NOMO-1 treated with DMSO at 0.1 percent for 48 hours (cell line): ENCODE results near the gene HUS1.
"Not testable (repeated sequence)": the region's sequence is repeated elsewhere in the genome, so short reads cannot be mapped to it uniquely, and the experiment has no call there.

Experiments
- DNase-seq: peaks from one replicate; lab custom pipeline; 2025; ENCODE audit not compliant: unreplicated experiment; lab: John Stamatoyannopoulos, UW

HUS1 gene

GRCh38 chr7:47931005-47932004 is 48.1 kb downstream of the HUS1 start:
- no peak for DNase-seq

- no peak for DNase-seq
Observed at GRCh38 chr7:47924266-47924665, 55.1 kb downstream of the HUS1 start.

DNA sequence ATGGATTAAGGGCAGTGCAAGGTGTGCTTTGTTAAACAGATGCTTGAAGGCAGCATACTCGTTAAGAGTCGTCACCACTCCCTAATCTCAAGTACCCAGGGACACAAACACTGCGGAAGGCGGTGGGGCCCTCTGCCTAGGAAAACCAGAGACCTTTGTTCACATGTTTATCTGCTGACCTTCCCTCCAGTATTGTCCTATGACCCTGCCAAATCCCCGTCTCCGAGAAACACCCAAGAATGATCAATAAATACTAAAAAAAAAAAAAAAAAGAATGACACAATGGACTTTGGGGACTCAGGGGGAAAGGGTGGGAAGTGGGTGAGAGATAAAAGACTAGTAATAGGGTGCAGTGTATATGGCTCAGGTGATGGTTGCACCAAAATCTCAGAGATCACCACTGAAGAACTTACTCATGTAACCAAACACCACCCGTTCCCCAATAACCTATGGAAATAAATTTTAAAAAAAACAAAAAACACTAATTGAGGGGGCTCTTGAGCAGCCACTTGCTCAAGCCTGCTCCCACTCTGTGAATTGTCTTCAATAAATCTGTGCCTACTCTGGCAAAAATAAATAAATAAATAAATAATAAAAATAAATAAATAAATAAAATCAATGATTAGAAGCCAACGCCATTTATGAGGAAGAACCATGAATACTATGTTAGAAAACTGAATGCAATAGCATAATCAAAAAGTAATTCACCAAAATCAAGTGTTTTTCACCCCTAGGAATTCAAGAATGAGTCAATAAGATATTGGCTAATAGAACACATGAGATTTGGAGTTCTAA is 56.1 kb downstream of the HUS1 start:
- DNase-seq, result not testable (repeated sequence)

DNA sequence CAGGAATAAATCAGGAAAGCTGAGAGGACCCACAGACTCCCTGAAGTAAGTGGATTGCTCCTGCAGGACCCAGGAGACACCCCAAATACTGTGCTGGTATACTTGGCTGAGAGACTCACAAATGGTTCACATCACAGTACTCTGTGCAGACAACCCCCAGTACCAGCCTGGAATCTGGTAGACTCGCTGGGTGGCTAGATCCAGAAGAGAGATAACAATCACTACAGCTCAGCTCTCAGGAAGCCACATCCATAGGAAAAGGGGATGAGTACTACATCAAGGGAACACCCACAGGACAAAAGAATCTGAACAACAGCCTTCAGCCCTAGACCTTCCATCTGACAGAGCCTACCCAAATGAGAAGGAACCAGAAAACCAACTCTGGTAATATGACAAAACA is 62.9 kb downstream of the HUS1 start:
- DNase-seq, result not testable (repeated sequence)

DNA sequence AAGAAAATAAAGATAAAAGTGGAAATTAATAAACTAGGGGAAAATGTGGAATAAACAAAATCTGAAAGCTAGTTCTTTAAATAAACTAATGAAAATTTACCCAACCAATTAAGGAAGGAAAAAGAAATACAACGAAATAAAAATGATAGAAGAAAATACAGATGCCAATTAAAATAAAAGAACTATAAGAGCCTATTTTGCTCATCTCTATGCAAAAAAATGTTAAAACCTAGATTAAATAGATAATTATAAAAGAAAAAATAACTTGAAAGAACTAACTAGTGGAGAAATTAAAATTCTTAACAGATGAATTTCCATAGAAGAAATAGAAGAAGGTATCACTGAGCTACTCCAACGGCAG is 63.8 kb downstream of the HUS1 start:
- no peak for DNase-seq

- DNase-seq, result no peak
Observed at GRCh38 chr7:47914717-47915615, 64.4 kb downstream of the HUS1 start.
